ENCODE data around the gene ARID3B.
A peak's percentile ranks its signal among the peaks of the same experiment; 100 is the strongest.

The ARID3B gene

DNA sequence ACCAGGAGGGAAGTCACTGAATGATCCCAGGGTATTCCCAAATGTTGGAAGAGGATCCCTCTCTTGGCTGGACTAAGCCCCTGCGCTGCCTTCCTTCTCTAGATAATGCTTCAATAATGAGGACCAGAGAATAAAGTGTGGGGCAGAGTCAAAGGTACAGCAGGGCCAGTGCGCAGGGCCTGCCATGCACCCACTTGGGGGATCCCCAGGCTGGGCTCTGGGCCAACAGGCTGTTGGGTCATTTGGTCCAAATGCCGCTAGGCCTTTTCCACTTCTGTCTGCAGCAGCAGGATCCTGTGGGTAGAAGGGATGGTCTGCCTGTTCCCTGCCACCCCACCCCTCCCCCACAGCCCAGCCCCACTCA is 68.9 kb downstream of the ARID3B start:
- no peak for DNase-seq

GRCh38 chr15:74610302-74610951 is 69.4 kb downstream of the ARID3B start:
- peak; percentile 77 for DNase-seq

GRCh38 chr15:74611341-74611740 is 70.3 kb downstream of the ARID3B start:
- DNase-seq, result no peak

- DNase-seq, result no peak
Measured at GRCh38 chr15:74611834-74612233, 70.8 kb downstream of the ARID3B start.

DNA sequence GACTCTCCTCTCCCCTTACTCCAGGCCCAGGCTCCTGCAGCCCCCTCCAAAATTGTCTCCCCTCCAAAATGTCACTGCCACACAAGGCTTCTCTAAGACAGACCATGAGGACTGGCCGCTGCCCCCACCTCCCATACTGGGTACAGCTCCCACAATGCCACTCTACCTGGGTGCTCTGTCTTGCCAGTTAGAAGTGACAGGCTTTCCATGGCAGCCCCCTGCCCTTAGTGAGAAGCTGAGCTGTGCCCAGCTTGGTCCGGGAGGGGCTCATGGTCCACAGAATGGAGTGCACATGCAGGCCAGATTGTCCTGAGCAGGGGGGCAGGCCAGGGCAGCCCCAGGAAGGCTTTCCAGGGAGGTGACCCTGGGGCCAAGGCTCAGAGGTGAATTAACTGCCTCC is 71.7 kb downstream of the ARID3B start:
- no peak for DNase-seq

DNA sequence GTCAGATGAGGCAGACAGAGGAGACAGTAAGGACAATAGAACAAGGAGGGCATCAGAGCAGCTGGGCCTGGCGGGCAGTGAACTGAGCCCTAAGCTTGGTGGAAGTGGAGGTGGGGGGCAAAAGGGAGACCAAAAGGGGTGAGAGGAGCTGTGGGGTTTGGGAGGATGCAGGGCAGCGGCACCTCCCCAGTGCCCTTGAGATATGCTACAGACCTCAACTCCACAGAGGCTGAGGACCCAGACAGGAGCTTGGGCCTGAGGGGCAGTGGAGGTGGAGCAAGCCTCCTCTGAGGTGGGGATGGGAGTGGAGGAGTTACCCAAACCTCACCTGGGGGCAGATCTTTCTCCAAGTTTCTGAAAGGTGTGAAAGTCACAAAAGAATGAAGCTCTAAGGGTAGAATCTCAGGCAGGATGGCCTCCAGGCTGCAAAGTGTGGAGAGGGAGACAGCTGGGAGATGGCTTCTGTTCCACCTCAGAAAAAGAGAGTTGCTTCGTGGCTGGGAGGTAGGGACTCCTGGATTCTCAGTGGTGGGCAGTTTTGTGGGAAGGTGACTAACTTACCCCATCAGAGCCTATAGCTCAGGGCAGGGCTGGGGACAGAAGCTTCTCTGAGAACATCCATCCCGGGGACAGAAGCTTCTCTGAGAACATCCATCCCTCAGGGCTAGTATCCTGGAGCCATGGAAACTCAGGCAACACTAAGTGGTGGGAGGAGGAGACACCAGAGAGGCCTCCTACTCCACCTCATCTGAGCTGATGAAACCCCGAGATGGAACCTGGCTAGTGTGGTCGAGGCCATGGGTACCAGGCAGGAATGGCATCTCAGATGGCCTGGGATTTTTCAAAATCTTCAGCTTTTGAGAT is 72.3 kb downstream of the ARID3B start:
- DNase-seq, result no peak

DNA sequence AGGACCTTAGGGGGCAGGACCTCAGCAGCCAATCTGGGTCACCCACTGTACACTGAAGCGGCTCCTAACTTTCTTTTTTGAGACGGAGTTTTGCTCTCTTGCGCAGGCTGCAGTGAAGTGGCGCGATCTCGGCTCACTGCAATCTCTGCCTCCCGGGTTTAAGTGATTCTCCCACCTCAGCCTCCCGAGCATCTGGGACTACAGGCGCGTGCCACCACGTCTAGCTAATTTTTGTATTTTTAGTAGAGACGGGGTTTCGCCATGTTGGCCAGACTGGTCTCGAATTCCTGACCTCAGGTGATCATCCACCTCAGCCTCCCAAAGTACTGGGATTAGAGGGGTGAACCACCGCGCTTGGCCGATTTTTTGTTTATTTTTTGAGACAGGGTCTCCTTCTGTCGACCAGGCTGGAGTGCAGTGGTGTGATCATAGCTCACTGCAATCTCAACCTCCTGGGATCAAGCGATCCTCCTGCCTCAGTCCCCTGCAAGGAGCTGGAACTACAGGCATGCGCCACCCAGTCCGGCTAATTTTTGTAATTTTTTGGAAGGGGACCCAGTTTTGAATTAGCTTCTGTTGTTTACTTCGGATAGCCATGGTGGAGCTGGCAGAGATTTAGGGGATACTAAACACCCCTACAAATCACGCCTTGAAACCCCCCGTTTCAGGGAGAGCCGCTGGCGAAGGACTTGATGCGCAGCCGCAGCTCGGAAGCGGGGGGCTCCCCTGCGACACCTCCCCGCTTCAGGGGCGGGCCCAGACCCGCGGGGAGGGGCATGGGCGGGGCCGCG is 73.1 kb downstream of the ARID3B start:
- DNase-seq, result no peak

- DNase-seq, result peak; percentile 91
Measured at GRCh38 chr15:74614744-74615507, 73.9 kb downstream of the ARID3B start.

DNA sequence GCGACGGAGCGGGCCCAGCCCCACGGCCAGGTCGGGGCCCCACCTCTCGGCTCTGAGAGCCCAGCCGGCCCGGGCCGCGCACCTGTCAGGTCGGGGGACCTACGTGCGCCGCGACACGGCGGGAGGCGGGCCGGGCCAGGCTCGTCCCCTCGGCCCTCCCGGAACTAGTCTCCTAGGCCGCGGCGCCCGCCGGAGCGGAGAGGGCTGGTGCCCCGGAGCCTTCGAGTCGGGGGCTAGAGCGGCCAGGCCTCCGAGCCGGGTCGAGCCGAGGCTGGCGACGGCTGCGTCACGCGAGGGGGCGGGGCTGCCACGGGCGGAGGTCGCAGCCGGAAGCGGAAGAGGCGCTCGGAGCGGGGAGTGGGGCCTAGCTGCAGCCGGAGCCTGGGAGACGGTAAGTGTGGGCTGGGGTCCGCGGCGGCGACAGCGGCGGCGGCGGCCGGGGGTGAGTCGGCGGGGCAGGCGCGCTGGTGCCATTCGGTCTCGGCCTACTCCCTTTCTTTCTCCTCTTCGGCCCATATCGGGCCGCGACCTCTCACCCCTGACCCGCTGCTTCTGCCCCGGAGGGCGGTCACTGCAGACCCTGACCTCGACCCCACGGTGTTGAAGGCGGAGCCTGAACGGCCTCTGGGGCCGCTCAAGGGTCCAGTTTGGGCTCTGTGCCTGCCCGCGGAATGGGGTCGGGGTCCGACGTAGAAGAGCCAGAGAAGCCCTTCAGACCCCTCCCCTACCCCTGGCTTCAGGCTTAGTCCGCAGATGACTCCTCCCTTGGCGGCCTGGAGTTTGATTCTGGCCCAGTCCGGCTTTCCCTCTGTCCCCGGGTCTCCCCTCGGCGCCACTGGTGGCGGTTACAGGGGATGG is 74.7 kb downstream of the ARID3B start, which contains the start of gene CLK3:
CLK3 (plus strand) TSS at position 329 of the 858 bp plus-strand sequence. CDS start 3,361 bp downstream, outside the sequence.
- peak; percentile 98 for DNase-seq

DNA sequence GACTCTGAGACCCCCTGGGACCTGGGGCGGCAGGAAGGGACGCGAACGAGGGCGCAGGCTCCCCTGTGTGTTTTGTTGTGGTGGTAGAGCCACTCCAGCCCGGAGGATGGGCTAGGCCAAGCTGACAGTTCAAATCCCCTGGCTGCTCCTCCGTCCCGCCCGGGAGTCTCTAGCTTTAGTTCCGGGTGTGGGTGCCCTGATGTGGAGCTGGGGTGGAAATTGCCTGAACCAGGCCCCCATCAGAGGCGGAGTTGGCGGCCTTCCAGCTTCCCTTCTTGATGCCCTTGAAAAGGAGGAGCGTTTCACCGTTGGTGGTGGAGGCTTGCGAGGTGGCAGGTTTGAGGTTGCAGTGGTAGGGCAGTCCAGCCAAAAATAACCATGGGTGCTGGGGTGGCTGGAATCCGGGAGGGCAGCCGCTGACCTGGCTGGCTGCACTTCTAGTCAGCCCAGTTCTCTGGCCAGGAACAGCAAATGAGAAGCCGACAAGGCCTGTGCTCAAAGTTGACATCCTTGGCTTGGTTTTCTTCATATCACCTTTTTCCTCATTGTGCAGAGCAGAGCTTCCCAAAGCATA is 75.4 kb downstream of the ARID3B start:
- DNase-seq, result peak; percentile 81

DNA sequence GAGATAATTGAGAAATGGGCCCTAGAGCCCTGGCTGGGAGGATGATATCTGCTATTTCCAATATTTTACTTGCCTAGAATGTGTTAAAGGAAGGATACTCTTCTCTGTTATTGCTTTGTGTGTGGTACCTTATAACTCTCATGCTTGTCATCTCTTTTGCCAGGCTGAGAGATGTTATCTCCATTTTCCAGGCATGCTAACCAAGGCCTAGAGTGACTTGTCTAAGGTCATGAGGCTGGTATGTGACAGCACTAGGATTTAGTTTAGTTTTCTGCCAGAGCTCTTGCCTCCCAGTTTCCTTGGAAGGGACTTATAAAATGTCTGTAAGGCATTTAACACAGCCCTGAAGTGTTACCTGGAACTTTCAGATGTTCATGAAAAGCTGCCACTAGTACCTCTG is 76.0 kb downstream of the ARID3B start:
- DNase-seq, result no peak

DNA sequence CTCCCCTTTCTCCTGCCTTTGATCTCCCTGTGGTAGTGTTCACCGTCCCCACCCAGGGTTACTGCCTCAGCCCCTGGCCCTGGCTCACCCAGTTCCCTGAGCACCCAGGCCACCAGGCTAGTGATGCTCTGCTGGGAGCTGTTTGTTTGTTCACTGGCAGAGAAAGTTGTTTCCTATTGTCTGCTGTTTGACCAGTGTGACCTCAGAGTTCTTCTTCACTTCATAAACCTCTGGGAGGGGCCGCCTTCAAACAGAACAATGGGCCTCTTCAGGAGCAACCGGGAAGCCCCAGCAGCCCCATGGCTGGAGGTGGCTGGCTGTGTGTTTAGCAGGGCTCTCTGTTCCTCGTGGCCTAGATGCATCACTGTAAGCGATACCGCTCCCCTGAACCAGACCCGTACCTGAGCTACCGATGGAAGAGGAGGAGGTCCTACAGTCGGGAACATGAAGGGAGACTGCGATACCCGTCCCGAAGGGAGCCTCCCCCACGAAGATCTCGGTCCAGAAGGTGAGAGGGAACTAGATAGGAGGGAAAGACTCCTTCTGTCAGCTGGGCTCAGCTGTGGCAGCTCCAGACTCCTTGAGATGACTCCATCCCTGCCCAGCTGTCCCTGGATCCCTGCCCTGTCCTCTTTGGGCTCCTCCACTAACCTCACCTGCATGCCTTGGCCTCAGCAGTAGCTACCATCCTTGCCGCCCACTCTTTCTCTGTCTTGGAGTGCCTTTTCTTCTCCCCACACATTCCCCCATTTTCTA is 78.0 kb downstream of the ARID3B start:
- DNase-seq, result no peak

- DNase-seq, result no peak
Measured at GRCh38 chr15:74619916-74620635, 79.1 kb downstream of the ARID3B start.

DNA sequence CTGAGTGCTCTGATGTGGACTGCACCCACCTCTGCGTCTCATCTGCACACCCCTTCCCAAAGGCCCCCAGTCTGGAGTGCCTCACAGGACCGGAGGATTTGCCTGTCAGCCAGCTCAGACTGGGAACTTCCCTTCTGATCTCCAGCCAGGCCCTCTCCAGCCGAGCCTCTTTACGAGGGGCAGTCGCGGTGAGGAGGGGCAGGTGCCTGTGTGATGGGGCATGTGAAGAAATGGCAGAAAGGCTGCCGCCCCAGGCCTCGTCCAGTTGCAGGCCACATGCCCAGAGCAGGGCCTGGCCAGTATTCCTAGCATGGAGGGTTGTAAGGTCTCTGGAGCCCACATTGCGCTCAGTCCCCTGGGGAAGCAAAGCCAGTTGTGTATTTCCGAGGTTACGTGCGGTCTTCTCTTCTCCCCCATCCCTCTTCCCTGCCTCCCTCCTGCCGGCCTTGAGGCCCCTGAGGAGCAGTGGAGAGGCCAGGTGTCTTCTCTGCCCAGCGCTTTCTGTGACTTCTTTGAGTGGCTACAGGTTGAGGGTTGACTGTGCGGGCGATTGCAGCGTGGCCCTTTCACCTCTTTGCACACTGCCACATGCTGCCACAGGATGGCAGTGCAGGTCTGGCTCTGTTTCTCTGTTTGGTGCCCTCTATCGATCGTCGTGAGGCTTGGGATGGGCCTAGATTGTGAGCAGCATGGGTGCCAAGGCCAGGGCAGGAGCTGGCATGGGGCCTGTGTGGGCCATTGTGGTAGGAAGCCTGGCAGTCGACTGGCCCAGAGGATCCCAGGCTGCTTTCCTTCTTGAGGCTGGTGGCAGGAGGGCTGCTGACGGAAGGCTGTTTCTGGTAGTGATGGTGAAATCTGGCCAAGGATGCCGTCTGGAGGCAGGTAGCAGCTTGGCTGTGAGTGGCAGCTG is 79.9 kb downstream of the ARID3B start:
- DNase-seq, result peak; percentile 58

DNA sequence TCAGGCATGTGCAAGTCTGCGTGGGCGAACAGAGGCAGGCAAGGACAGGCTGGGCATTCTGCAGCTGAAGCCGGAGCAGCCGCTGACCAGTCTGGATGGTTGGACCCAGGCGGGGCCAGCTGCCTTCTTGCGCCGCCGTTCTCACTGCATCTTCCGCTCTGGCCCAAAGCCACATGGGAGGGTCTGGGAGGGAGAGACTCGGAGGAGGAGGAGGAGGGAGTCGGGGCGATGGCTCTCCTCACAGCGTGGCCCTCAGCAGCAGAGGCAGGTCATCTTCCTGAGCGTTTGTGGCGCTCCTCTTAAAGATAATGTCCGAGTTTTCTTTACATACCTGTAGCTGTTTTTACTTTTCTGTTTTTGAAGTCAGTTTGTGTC is 80.5 kb downstream of the ARID3B start:
- no peak for DNase-seq

DNA sequence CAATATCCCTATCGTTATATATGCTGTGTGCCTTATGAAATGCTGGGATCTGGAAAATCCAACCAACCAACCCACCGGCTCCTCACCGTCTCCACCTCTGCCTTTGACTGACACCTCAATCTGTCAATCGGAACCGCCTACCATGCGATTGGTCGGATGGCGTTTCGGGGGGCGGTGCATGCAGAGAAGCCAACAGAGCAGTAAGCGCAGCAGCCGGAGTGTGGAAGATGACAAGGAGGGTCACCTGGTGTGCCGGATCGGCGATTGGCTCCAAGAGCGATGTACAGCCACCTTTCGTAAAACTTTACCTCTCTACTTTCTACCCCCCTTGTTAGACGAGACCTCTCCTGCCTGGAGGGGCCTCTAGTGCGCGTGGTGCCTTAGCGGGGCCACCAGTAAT is 80.9 kb downstream of the ARID3B start:
- DNase-seq, result no peak

- DNase-seq, result no peak
Measured at GRCh38 chr15:74622758-74623157, 81.7 kb downstream of the ARID3B start.

GRCh38 chr15:74624020-74624602 is 83.1 kb downstream of the ARID3B start:
- DNase-seq, result no peak

All from femur (tissue), 1 donor.